Measurements from ENCODE around the gene JUND.

The JUND gene

GRCh38 chr19:18245297-18245696, 36.1 kb downstream of the JUND start:
- FAIRE-seq = no peak
- TF ChIP-seq POLR2A (IDR thresholded peaks at IDR 0.05; ENCODE audit: low read depth, low read length) = no peak
- DNase-seq (ENCODE audit: insufficient read length, low spot score) = no peak

DNA sequence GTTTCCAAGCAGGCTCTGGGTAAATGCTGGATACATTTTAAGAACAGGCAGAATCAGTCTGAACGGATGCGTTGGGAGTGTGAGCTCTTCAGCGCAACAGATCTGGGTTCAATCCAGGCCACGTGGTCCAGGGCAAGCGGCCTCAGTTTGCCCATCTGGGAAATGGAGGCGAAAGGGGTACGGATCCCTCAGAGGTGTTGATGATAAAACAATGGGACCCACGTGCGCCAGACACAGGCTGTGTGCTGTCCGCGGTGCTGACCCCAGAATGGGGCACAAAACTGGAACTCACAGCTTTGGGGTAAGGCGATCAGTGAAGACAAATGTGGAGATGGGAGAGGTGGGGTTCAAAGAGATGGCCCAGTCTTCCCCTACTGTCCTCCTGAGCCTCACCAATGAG, 42.1 kb downstream of the JUND start:
- no peak for TF ChIP-seq POLR2A (IDR thresholded peaks at IDR 0.05; ENCODE audit: low read depth, low read length)
- DNase-seq (ENCODE audit: insufficient read length, low spot score) (no peak), FAIRE-seq (no peak)

GRCh38 chr19:18234194-18234593, 47.2 kb downstream of the JUND start:
- FAIRE-seq = no peak
- DNase-seq (ENCODE audit: insufficient read length, low spot score) = no peak
- TF ChIP-seq POLR2A (IDR thresholded peaks at IDR 0.05; ENCODE audit: low read depth, low read length) = no peak

- DNase-seq (ENCODE audit: insufficient read length, low spot score) (no peak), FAIRE-seq (no peak)
- TF ChIP-seq POLR2A (IDR thresholded peaks at IDR 0.05; ENCODE audit: low read depth, low read length) = no peak
These were observed 48.1 kb downstream of the JUND start for GRCh38 chr19:18233224-18233825.

DNA sequence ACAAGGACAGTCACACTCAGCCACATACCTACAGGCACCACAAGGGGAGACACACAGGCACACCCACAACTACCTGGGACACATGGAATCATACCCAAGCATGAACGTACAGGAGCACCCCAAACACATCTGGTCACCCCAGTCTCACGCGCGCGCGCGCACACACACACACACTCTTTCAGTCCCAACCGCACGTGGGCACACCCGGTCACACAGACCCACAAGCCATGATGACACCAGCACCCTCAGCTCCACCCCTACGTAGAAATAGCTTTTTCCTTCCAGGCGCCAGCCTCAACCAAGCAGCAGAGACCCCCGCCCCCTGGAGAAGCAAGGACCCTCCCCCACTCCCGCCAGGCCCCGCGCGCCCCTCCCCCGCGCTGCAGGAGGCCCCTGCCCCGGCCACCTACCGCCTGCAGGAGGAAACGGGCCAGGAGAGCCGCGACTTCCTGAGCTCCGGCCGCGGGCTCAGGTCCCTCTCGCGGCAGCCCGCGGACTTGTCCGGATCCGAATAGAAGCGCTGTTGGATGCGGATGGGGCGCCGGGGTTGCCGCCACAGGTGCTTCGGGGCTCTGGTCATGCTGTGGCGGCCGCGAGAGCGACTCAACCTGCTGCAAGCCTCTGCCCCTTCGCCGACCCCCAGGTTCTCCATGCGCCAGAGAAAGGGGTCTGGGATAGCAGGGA, 48.7 kb downstream of the JUND start:
- FAIRE-seq (no peak), DNase-seq (ENCODE audit: insufficient read length, low spot score) (no peak)
- no peak for TF ChIP-seq POLR2A (IDR thresholded peaks at IDR 0.05; ENCODE audit: low read depth, low read length)

DNA sequence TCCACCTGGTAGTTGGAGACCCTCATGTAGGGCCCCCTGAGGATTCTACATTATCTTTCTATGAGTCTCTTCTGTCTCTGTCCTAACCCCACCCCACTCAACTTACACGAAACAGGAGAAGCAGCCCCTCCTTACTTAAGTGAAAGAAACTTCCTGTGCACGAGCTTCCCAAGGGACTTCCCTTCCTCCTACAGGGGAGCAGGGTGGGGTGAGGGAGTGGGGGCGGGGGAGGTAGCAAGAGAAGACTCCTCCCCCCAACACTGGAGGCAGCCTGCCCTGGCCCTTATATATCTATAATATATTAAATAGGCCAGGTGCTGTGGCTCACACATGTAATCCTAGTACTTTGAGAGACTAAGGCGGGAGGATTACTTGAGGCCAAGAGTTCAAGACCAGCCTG, 49.6 kb downstream of the JUND start:
- no peak for DNase-seq (ENCODE audit: insufficient read length, low spot score)
- TF ChIP-seq POLR2A (IDR thresholded peaks at IDR 0.05; ENCODE audit: low read depth, low read length) = no peak
- FAIRE-seq = no peak

GRCh38 chr19:18230941-18231734, 50.3 kb downstream of the JUND start:
- DNase-seq (ENCODE audit: insufficient read length, low spot score) (peak; percentile 50), FAIRE-seq (no peak)
- TF ChIP-seq POLR2A (IDR thresholded peaks at IDR 0.05; ENCODE audit: low read depth, low read length) = no peak

- DNase-seq (ENCODE audit: insufficient read length, low spot score) = no peak
- TF ChIP-seq POLR2A (IDR thresholded peaks at IDR 0.05; ENCODE audit: low read depth, low read length) = no peak
- FAIRE-seq = no peak
These were observed 51.5 kb downstream of the JUND start for GRCh38 chr19:18229915-18230314.

Measured in H54 (cell line).